CD4-positive, alpha-beta T cell treated with Interleukin-15 for 4 hours (primary cell): Measurements from ENCODE around the gene CLK3.
"Not testable (repeated sequence)": the region's sequence is repeated elsewhere in the genome, so short reads cannot be mapped to it uniquely, and the experiment has no call there.

Experiments used
- DNase-seq: peaks from one replicate; pipeline ENCODE4 v3.0.0-alpha.2; 2020; ENCODE audit warnings: low spot score

CLK3 gene

GRCh38 chr15:74642734-74643664 lies 27.4 kb downstream of the CLK3 start:
- DNase-seq, result no peak

- DNase-seq, result no peak
These were observed 28.1 kb downstream of the CLK3 start for GRCh38 chr15:74643665-74644204.

GRCh38 chr15:74646480-74646879 lies 30.8 kb downstream of the CLK3 start:
- no peak for DNase-seq

DNA sequence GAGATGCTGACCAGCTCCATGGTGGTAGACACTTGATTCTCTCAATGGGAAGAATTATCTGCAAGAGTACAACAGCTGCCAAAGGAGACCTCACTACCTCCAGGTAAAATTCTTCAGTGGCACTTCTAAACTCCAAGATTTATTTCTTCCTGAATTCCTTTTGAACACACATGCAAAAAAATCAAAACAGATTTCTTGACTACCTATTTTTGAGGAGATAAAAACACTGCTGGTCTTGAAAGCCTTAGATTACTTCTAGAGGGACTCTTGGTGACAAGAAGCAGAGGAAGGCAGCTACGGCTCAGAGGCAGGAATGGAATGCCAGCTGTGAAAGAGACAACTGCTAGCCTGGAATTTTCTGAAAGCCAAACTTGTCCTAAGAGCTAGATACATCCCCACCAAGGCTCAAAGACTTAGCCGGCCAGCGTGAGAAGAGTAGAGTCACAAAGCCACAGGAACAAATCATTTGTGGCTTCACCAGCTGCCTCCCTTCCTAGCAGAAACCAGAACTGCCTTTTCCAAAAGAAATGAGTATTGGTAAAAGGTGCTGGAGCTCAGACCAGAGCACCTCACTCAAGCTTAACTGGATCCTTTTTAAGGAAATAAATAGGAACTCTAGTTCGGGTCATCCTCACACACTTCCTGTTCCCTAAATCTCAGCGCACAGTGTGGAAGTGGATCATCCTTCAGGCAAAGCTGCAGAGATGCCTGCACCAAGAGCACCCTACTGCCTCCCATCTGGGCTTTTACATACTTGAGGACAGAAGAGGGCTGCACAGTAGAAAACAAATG lies 32.6 kb downstream of the CLK3 start:
- no peak for DNase-seq

DNA sequence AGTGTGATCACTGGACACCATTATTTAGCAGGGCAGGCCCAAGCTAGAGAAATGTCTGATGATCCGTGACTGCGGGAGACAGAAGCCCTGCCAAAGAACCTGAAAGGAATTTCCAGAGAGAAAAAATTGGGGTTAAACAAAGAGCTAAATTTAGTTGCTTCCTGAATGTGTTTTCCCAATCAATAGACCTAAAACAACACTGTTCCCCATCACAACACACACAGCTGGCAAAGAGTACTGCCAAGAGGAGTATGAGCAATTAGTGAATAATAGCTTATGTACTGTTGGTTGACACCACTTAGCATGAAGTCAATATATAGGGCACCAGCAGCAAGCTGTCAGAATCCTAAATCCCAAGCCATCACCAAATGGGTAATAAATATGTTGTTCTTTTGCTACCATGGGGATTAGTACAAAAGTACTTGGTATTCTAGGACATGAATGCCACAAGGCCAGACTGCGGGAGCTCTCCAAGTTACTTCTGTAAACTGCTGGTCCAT lies 35.7 kb downstream of the CLK3 start:
- no peak for DNase-seq

GRCh38 chr15:74653426-74654102 lies 37.9 kb downstream of the CLK3 start:
- DNase-seq, result no peak

- DNase-seq, result no peak
These were observed 39.8 kb downstream of the CLK3 start for GRCh38 chr15:74655424-74655823.

DNA sequence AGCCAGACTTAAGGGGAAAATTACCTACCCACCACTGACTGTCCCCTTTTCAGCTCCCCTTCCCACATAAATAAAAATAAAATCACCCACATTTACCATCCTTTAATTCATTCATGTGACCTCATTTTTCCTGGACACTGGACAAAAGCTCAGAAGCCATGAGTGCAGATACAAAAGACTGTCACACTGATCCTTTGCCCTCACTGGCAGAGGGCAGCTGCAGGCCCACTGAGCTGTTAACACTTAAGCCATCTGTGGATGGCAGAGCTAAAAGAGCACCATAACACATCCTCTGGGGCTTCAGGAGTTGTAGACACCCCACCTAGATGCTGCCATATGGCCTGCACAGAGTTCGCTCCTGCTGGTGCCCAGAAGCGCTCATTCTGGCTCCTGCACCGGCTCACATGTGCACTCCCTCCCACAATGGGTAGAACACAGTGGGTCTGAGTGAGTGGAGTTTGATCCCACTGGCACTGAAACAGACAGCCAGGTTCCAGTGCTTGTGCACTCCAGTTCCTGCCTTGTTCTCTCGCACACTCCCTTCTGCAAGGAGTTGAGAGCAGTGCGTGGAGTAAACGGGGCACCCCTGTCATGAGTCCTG lies 41.4 kb downstream of the CLK3 start:
- no peak for DNase-seq

GRCh38 chr15:74657846-74658245 lies 42.2 kb downstream of the CLK3 start:
- no peak for DNase-seq

DNA sequence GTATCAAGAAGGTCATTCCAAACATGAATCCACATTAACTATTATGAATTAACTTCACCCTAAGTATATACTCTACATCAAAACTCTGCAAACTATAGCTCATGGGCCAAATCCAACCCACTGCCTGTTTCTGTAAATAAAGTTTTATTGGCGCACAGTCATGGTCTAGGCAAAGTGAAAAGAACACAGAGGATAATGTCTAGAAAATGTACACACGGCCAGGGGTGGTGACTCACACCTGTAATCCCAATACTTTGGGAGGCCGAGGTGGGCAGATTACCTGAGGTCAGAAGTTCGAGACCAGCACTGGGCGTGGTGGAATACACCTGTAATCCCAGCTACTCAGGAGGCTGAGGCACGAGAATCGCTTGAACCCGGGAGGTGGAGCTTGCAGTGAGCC lies 45.6 kb downstream of the CLK3 start:
- DNase-seq, result not testable (repeated sequence)

- no peak for DNase-seq
These were observed 46.6 kb downstream of the CLK3 start for GRCh38 chr15:74662064-74662860.

GRCh38 chr15:74663303-74664027 lies 47.8 kb downstream of the CLK3 start:
- no peak for DNase-seq

GRCh38 chr15:74664028-74664616 lies 48.5 kb downstream of the CLK3 start:
- no peak for DNase-seq

- DNase-seq, result no peak
These were observed 49.0 kb downstream of the CLK3 start for GRCh38 chr15:74664670-74665069.

DNA sequence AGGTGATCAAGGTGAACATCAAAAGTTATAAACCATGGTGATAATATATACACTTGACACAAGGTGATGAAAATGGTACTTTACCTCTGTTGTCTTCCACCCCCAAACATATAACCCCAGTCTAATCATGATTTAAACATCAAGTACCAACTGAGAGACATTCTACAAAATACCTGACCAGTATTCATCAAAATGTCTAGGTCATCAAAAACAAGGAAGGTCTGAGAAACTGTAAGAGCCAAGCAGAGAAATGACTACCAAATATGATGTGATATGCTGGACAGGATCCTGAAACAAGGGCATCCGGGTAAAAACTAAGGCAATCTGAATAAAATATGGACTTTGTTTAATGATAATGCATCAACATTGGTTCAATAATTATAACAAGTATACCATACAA lies 52.3 kb downstream of the CLK3 start:
- no peak for DNase-seq

DNA sequence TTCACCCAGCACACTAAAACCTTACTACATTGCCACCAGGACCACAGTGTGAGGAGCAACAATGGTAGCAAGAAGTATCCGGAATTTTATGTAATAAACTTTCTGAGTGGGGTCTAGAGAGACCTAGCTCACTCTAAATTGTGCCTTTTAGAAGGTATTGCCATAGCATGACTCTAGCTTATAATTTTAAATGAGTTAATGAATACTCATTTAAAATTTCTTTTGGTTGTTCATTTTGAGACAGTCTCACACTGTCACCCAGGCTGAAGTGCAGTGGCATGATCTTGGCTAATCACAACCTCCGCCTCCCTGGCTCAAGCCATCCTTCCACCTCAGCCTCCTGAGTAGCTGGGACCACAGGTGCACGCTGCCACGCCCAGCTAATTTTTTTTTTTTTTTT lies 54.0 kb downstream of the CLK3 start:
- DNase-seq, result no peak

- DNase-seq, result no peak
These were observed 58.5 kb downstream of the CLK3 start for GRCh38 chr15:74674161-74674560.

DNA sequence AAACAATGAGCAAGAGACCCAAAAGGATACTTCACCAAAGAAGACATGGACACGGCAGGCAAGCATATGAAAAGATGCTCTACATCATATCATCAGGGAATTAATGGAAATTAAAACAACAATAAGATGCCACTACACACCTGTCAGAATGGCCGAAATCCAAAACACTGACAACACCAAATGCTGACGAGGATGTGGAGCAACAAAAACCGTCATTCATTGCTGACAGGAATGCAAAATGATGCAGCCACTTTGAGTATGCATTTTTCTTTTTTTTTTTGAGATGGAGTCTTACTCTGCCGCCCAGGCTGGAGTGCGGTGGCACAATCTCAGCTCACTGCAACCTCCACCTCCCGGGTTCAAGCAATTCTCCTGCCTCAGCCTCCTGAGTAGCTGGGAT lies 61.2 kb downstream of the CLK3 start:
- no peak for DNase-seq
